Kidney (tissue), 14 donors: ENCODE results near the gene SNX18. TPM values are rescaled to one million over a fixed set of nuclear protein-coding genes. Genes with fewer than 3 reads are reported as not detected.
A peak's percentile ranks its signal among the peaks of the same experiment; 100 is the strongest.

Source experiments
- DNase-seq, 5 donors: peaks; one replicate each; pipeline ENCODE4 v3.0.0-alpha.2; 2013 to 2020
- FAIRE-seq: peaks from 2 replicates; lab custom pipeline; 2012; peaks lifted over from hg19 to GRCh38; lab: Jason Lieb, UNC
- H3K27ac ChIP-seq, 2 donors: one replicate each; pipeline ENCODE4 v1.7.0; 2013; ENCODE audit warnings: low read depth in 2 of 2, low read length in 2 of 2, inconsistent platforms in 1 of 2
- H3K27me3 ChIP-seq: one replicate; pipeline ENCODE4 v1.7.1; 2013; ENCODE audit warnings: low read length, inconsistent platforms; ENCODE audit not compliant: control insufficient read depth, insufficient read depth
- H3K36me3 ChIP-seq, 3 donors: one replicate each; pipeline versions ENCODE4 v1.7.0 to v1.7.1; 2013; ENCODE audit warnings: low read length in 3 of 3, control low read depth in 1 of 3, inconsistent platforms in 1 of 3; ENCODE audit not compliant: insufficient read depth in 3 of 3, control insufficient read depth in 2 of 3
- H3K4me1 ChIP-seq, 3 donors: one replicate each; pipeline versions ENCODE4 v1.7.0 to v1.7.1; 2013; ENCODE audit warnings: low read length in 3 of 3, inconsistent platforms in 1 of 3, low read depth in 1 of 3; ENCODE audit not compliant: control insufficient read depth in 2 of 3, insufficient read depth in 2 of 3
- H3K4me3 ChIP-seq, 3 donors: one replicate each; pipeline versions ENCODE4 v1.7.0 to v1.8.1; 2013; ENCODE audit warnings: low read length in 3 of 3, control low read depth in 1 of 3, inconsistent platforms in 1 of 3
- H3K9ac ChIP-seq, 3 donors: one replicate each; pipeline versions ENCODE4 v1.7.0 to v1.7.1; 2013; ENCODE audit warnings: low read length in 3 of 3, control low read depth in 1 of 3, inconsistent platforms in 1 of 3
- H3K9me3 ChIP-seq, 3 donors: one replicate each; pipeline versions ENCODE4 v1.7.0 to v1.7.1; 2013; ENCODE audit warnings: low read length in 3 of 3, control low read depth in 1 of 3, inconsistent platforms in 1 of 3; ENCODE audit not compliant: control insufficient read depth in 2 of 3, insufficient read depth in 1 of 3
- CTCF ChIP-seq: IDR thresholded peaks from 3 replicates; pipeline ENCODE4 v1.5.1; 2012; ENCODE audit warnings: mild to moderate bottlenecking, moderate library complexity, borderline replicate concordance; ENCODE audit not compliant: insufficient read depth; ENCODE audit errors: extremely low read depth
- intact Hi-C: fragments of 100-400 bp; cut with DNase I; formaldehyde crosslinking; loops from one replicate; pipeline ENCODE4 v1.11.1; 2022
- polyA plus RNA-seq: library from polyadenylated mRNA; stranded (reverse); fragments of 350-450 nt; fragmentation: Illumina TruSeq; extraction: RNeasy Lipid Tissue Mini Kit (QIAGEN cat#74804); gene quantifications from one replicate; pipeline ENCODE4 v1.2.3, GENCODE V29; 2014; ENCODE audit warnings: low read depth, low replicate concordance; ENCODE audit not compliant: insufficient read depth
- total RNA-seq: library from RNA; stranded (reverse); fragmentation: NEBNext Ultra II Directional; extraction: Animal tissue kit (Norgen Biotek cat#: 25700); gene quantifications from one replicate; pipeline ENCODE4 v1.2.1, GENCODE V29; 2021
- donor health status: control.
- donor health status: control.
- donor health status: control.
- donor health status: control.
- donor health status: control.
- donor health status: DM: yes; HTN: yes; CAD: no.
- donor health status: Normal renal cell carcinoma (clear cell type).

The SNX18 gene
- total and polyA plus RNA-seq, 2 donors from 2014 or later, result 10.4 to 40.5 TPM

DNA sequence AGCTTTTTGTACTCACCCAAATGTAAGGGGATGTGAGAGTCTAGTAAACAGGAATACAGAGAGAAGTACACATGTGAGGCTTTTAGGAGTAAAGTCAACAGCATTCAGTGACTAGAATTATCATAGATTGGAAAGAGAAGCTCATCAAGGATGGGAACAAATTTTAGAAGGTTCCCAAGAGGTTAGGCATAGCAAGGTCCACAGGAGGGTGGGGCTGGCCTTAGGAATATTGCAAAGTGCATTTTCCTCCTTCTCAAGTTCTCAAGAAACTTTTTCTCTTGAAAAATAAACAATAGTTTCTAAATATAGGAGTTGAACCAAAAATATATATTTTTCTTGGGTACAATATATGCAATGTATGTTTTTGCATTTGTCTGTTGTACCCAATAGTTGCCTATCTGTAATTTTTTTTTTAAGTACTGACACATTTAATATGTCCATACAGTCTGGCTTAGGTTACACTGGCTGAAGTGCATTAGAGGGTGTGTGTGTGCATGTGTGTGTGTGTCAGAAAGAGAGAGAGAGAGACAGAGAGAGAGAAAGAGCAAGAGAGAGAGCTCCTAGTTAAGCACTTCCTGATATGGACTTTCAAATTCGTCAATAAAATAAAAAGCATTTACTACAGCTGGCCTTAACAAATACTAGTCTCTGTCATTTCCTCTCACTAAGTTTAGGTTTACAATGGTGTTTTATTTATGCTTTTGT, 62.2 kb downstream of the SNX18 start:
- no peak for TF ChIP-seq CTCF
- H3K27ac ChIP-seq, result no peak overlapping the region
- H3K36me3 ChIP-seq, result no peaks in the 10 kb centered on the region
- no peaks in the 10 kb centered on the region for H3K9me3 ChIP-seq
- intact Hi-C loops, result no loop called here
- H3K9ac ChIP-seq, result no peak overlapping the region
- H3K4me3 ChIP-seq, result no peak overlapping the region
- FAIRE-seq, result no peak
- no peaks in the 10 kb centered on the region for H3K27me3 ChIP-seq
- no peak for DNase-seq
- H3K4me1 ChIP-seq, result peaks cover 0 to 10% (median 10%) of the 10 kb centered on the region in 3 donors

DNA sequence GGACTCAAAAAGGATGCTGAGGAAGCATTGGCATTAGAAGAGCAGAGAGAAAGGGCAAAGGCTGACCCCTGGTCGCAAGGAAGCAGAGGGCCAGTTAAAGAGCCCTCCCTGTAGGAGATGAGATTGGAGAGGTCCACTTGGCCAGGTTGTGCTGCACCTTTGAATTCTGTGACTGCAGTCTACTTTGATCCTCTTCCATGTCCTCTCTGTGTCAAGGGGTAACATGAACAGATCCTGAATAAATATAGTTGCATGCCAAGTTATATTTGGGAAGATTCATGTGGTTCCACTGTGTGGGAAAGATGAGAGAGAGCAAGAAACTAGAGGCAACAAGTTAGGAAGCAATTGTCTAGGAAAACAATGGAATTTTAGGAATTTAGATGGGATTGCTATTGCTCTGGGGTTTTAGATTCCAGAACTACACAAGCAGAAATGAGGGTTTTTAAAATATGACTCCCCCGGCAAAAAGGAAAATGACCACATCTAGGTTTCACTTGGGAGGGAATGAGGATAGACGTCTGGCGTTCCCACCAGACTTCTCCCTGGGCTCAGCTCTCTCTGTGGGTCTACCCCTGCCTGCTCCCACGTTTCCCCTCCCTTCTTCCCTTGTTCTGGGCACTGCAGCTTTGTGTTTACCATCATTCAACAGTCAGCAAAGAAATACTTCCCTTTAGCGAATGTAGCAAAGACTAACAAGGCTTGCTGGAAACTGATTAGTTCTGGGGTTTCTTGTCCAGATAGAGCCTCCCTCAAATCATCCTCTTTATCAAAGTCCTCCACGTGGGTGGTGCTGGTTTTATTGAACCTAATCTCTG, 63.6 kb downstream of the SNX18 start:
- no peak for TF ChIP-seq CTCF
- no peak for FAIRE-seq

GRCh38 chr5:54581831-54582548, 64.4 kb downstream of the SNX18 start:
- intact Hi-C loops, result no loop called here
- H3K36me3 ChIP-seq, result no peaks in the 10 kb centered on the region
- no peak for TF ChIP-seq CTCF
- peaks cover 0 to 10% (median 10%) of the 10 kb centered on the region in 3 donors for H3K4me1 ChIP-seq
- no peak overlapping the region for H3K4me3 ChIP-seq
- no peak overlapping the region for H3K9ac ChIP-seq
- H3K27me3 ChIP-seq, result no peaks in the 10 kb centered on the region
- DNase-seq, result no peak
- H3K9me3 ChIP-seq, result peaks cover 0 to 5% (median 0%) of the 10 kb centered on the region in 3 donors
- peak overlapping the region in 1 of 2 donors; percentile 40 for H3K27ac ChIP-seq
- no peak for FAIRE-seq

More for the DNA sequence above, 63.6 kb downstream of the SNX18 start:
- no peaks in the 10 kb centered on the region for H3K27me3 ChIP-seq
- H3K4me3 ChIP-seq, result no peak overlapping the region
- intact Hi-C loops, result no loop called here
- H3K9me3 ChIP-seq, result no peaks in the 10 kb centered on the region
- no peaks in the 10 kb centered on the region for H3K36me3 ChIP-seq
- no peak overlapping the region for H3K9ac ChIP-seq
- H3K4me1 ChIP-seq, result peaks cover 0 to 10% (median 10%) of the 10 kb centered on the region in 3 donors
- peak in 2 of 5 donors; percentile 13 to 34 for DNase-seq
- peak overlapping the region in 1 of 2 donors; percentile 47 for H3K27ac ChIP-seq
